D341Med (cell line): Measurements from ENCODE around the gene CREBBP.

Experiments
- DNase-seq: peaks from one replicate; pipeline ENCODE4 v3.0.0; 2012; ENCODE audit warnings: low spot score

CREBBP gene

DNA sequence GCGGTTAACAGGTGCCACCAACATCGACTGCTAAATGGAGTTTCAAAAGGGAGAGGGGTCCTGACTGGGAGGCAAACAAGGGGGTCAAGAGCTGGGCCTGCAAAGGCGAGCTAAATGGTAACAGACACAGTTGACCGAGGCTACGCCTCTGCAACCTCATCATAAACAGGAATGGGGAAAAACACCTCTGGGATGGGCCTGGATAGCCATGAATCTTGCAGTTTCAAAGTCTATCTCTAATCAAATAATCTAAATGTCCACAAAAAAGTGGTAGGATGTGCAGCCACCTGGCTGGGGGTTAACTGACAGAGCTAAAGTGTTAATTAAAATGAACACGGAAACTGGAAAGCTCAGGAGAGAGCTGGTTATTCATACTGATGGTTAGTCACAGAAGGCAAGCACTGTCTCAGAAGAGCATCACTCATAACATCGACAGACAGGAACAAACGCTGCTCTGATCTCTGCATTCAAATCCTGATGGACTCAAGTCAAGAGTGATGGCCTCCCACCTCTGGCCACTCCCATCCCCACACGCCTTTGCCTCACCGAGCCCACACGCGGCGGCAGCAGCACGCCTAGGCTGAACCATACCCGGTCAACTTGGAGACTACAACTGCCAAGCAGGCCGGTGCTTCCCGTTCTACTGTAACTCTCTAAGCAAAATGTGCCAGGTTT is 56.3 kb downstream of the CREBBP start:
- DNase-seq, result no peak

DNA sequence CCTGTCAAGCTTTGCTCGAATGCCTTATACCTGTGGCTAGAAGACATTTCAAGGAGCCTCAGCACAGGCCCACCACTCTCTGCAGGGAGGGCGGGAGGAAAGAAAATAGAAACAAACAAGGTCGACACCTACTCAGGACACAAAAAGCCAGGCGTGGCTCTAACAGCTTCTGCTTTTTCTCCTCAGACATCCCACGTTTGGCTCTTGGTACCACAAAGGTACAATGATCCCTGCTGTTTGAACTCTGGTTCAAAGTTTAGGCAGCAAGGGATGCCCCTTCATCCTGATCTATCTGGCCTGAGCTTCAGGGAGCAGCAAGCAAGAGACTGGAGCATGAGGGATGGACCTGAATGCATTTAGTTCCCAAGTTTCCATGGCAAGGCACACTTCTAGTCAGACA is 57.1 kb downstream of the CREBBP start:
- no peak for DNase-seq

DNA sequence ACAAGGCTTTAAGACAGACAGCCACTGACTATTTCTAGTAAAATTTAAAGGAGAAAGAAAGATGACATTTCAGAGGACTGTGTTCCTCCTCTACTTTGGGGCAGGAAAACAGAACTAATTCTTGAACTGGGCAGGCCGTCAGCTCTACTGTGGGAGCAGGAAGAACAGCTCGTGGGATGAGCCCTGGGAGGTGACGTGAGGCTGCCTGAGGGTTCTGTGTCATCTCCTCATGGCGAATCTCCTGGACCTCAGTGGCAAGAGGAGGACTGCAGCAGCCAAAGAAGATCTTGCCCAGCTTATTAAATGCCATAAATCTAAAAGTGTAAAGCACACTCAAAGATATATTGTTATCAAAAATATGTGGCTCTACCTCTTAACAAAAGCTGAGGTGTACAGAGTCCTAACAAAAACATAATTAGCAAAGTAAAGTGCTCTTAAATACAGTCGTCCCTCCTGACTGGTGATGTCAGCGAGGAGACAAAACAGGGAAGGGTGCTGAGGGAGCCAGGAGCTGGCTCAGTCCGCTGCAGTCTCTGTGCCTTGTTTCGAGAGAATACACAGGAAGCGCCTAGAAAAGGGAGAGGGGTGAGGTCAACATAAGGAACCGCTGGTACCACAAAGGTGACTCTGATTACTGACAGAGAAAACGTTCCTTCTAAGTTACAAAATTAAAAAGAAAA is 58.0 kb downstream of the CREBBP start:
- DNase-seq, result no peak

DNA sequence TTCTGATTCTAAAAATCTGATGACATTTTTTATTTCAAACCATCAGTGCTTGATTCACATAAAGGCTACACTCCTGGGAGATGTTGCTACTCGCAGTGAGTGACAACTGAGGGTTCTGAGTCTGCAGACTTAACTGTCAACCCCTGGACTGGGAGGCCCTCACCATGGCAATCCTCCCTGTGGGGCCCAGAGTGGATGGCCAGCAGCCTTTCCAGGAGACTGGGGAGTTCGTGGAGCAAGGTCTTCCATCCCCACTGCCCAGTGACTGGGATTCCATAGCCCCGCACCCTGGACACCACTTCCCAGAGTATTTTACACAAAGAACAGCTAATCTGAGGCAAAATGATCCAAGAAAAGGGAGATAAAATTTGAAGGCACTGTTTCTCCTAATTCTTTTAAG is 59.3 kb downstream of the CREBBP start:
- no peak for DNase-seq

DNA sequence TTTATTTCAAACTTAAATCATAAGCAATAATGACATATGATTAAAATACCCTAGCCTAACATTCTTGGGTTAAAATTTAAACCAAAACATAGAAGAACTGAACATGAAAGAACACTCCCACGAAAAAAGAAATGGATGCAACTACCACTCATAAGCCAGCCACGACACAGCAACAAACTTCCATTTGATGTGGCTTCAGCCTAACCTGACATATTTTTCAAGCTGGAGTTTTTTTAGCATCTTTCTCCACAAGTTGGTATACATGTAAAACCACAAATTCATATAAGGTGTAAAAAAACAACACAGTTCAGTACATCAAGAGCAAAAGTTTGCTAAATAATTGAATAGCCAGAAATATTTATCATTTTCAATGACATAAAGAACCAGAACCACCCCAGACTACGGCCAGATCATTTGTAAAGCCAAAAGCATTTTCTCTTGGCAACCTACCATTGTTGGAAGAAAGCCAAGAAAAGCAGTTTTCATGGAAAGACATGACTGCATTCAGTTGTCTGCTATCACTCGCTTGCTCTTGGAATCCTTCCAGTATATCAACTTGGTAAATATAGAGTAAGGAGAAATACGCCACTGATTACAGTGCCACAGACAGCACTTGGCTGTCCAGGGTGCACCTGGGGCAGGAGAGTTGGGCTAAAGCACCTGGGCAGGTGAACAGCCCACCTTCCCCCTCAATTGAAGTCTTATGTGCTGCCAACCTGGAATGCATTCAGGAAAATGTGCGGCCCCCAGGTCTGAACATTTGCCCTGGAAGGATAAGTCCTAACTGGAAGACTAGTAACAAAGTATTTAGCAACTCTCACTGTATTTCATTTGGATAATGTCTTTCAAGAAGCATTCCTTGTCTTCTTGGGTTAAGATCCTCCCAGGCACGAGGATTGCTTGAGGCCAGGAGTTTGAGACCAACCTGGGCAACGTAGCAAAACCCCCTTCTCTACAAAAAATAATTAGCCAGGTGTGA is 60.5 kb downstream of the CREBBP start:
- no peak for DNase-seq

DNA sequence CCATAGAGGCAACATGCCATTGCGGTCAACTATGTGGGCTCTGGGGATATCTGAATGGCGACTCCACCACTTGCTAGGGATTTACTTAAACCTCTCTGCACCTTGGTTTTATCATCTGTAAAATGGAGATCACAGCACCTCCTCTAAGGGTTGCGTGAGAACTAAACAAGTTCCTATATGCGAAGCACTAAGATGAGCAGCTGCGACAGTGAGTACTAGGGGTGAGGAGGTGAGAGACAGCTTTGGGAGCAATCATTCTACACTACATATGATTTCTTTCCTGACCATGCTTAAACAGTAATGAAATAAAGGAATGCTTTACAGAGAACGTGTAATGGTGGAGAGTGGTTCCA is 61.4 kb downstream of the CREBBP start:
- DNase-seq, result no peak

DNA sequence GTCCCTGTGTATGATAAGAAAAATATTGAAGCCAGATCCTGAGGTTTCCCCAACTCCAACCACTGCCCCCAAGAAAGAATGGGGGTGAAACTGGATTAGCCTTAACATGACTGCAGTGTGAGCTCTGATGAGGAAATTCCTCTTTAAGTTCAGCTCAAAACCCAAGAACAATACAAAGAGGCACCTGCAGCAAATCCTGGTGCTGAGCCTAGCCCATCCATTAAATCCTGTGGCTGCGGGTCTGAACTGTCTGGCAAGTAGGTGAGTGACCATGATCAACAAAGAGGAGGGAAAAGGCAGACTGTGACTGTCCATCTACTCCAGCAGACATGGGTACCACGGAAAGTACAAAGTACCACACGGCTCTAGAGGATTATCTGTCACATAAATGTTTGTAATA is 64.2 kb downstream of the CREBBP start:
- DNase-seq, result no peak

DNA sequence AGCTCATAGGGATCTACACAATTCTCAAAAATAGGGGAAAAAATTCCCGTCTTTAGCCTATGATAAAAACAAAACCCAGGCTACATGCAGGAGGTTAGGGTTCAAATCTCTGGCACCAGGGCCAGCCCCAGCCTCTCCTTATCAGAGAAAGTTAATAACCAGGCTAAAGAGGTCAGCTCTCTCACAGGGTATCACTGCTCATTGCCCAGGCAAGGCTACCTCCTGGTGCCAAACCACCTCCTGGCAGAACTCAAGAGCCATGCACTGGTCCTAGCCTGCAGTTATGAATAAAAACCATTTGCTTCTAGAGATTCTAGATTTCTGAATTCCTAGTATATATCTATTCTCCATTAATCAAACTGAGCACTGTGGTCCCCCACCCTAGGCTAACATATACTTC is 65.8 kb downstream of the CREBBP start:
- no peak for DNase-seq

DNA sequence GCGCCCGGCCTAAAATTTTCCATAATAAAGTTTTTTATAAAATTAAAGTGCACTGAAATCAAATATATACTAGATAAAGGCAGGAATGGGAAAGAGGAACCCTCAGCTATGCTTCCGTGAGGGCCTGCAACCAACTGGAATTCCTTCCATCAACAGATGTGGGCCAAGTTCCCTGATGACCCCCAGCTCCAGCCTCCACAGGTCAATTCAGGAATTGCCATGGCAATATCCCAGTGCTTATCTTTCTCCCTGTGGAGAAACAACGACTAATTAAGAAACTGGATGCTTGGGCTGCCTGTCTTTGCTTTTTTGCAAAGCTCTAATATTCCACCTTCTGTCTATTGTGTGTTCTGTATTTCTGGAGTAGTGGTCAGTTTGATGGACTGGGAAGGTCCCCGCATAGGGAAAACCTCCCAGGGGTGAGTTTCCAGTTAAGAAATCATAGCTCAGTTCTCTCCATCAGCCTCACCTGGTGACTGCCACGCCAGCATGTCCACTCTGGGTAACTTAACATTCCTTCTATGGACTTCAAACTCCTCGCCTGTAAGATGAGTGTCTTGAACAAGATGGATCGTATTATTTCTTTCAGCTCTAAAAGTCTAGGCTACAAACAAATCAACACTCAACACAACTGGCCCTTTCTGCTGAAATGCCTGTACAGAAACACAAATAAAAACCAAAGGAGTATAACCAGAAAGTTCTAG is 67.9 kb downstream of the CREBBP start:
- no peak for DNase-seq

DNA sequence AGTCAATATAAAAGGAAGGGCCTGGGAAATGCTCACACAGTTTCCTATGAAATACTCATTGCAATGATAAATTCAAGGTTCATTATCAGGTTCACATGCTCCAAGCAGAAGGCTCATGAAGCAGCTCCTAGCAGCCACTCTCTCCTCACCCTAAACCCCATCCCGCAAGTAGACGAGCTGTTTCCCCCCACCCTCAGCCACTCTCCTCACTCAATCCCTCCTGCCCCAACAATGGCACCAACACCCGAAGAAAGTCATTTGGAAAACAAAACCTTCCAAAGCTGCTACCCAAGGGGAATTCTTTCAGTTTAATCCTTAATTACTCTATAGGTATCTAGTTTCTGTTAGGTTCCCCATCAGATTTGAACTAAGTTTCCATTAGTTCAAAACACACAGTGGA is 69.7 kb downstream of the CREBBP start:
- no peak for DNase-seq

DNA sequence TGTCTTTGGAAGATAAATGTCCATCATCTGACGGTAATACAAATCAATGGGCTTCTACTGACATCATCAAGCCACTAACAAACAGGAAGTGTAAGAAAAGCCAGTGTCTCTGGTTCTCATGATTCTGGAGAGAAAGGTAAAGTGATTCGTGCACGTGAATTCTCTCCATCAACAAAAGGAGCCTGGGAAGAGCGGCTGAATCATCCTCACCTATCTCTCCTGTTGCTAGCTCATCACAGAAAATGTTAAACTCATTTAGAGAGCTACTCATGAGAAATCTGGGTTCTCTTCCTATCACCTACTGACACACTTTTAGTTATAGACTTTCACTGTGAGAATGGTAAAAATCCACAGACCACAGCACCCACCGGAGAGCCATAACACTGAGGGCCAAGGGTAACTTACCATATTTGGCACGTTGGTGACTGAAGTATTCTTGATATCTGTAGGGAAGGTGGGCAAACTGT is 70.3 kb downstream of the CREBBP start:
- DNase-seq, result no peak

DNA sequence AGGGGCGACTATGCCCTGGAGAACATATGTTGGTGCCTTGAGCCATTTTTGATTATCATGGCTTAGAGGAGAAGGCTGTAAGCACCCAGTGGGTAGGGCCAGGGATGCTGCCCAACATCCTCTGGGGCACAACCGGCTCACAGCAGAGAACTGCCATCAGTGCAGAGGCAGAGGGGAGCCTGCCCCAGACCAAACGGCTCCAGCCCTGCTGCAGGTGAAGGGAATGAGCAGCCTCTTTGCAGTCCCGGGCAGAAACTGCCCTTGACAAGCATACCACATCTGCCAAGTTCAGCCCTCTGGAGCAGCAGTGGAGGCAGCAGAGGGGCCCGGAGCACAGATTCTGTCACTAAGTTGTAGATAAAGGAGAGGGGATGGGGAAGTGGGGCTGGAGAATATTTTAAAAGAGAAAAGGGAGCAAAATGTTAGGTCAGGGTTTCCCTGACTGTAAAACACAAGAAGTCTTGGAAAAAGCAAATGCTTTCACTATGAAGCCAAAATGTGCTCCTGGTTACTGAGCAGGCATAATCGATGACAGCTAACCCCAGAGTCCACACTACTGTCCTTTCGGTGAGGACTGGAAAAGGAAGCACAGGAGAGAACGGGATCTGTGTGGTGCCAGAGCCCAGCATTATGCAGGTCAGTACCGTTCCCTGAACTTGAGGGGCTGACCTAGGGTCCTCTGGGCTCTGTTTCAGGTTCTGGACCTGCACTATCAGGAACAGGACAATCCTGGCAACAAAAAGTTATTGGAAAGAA is 72.0 kb downstream of the CREBBP start:
- no peak for DNase-seq

DNA sequence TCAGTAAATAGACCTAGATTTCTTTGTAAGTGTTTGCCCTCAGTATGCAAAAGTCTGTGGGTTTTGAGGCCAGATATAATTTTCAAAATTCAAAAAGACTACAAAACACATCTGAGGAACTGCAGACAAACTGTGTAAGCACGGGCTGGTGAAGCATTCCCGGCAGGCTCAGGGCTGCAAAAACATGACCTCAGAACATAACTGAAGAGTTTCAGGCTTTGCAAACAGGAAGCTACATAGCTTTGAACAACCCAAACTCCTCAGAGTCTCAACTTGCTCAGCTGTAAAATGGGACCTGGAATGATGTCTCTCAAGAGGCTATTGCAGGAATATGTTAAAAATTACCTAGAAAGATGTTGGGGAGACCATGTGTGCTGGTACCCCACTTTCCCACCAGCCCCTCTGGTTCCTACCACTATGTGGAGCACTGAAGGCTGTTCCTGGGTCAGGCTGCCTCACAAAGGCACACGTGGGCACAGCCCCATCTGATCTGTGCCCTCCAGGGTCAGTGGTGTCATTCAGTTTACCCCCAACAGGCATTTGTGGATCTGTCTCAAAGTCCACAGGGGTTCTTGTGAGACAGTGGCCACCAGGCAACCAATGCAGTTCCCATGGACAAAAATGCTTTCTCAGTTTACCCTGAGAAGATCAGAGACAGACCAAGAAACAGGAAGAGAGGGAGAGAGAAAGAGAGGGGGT is 72.9 kb downstream of the CREBBP start:
- no peak for DNase-seq

DNA sequence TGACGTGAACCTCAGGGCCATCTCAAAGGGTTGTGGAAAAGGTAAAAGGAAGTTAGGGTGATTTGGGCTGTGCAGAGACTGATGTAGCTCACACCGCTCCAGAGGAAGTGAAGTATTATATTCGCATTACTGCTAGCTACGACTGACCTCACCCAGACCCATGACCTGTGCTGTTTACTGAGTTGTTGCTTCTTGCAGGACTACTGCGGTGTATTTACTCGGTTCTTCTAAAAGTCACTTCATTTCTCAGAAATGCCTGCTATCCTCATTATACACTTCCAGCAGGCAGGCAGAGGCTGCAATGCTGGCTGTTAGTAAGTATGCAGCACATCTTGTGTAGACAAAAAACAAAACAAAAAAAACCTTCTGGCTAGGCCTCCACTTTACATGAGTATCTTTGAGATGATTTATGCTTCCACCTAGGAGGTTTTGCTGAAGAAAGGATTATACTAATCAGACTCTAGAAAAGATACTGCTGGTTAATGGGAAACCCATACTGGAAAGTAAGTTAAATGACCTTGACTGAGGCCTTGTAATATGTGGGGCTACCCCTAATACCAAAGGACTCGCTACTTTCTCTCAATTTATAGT is 76.0 kb downstream of the CREBBP start:
- DNase-seq, result no peak

DNA sequence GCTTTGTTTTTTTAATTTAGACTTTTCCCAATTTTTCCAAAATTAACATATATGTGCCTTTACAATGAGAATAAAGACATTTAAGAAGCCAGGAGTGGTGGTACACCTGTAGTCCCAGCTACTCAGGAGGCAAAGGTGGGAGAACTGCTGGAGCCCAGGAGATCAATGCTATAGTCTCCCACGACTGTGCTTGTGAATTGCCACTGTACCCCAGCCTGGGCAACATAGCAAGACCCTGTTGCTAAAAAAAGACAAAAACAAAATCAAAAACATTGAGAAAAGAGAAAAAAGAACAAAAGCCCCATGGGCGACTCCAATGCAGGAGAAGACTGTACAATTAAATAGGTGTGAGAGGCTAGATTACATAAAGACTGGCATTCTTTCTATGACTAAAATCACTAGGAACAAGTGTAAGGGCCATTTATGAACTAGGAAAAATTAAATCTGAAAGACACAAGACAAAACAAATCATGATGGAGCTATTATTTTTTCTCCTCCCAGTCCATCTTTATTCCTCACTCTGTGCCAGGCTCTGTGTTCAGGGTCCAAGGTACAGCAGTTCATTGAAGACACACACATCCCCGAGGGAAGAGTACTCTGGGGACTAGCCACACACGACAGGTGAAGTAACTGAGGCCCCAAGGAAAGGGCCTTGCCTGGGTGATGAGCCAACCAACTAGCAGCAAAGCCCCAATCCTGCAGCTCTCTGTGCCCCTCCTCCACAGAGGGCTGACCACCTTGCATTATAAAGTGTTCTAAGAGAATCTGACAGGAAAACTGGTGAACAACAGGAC is 79.8 kb downstream of the CREBBP start:
- no peak for DNase-seq

DNA sequence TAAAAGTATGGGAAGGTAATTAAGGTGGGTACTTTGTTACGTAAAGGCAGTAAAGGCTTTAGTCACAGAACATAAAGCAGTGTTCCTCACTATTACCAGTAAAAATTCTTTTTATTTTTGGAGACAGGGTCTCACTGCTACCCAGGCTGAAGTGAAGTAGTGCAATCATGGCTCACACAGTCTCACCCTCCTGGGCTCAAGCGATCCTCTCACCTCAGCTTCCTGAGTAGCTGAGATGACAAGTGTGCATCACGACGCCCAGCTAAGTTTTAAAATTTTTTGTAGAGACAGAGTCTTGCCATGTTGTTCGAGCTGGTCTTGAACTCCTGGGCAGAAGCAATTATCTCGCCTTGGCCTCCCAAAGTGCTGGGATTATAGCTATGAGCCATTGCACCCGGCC is 80.5 kb downstream of the CREBBP start:
- no peak for DNase-seq

DNA sequence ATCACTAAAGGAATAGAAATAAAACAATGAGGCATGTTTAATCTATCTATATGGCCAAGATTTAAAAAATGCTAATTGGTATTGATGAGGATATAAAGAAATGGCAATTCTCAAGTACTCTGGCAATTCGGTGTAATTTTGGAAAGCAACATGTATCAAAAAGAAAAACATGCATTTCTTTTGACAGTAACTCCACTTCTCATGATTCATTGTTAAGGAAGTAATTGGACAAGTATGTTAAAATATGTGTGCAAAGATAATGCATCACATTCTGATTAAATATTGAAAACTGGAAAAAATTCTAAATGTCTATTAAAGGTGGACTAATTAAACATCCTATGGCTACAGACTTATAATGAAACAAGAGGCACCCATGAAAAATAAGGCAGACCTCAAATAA is 81.2 kb downstream of the CREBBP start:
- no peak for DNase-seq

DNA sequence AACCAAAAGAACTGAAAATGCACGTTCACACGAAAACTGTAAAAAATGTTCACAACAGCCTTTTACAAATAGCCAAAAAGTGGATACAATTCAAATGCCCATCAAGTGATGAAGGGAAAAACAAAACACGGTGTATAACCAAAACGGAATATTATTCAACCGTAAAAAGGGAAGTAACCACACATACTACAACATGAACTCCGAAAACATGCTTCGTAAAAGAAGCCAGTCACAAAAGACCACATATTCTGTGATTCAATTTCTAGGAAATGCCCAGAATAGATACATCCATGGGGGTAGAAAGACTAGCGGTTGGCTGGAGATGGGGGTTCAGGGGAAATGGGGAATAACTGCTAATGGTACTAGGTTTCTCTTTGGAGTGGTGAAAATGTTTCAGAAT is 81.7 kb downstream of the CREBBP start:
- DNase-seq, result no peak
